Activated T-cell treated with anti-CD3 and anti-CD28 coated beads for 24 hours (primary cell): ENCODE data around the gene NSD2.
"Not testable (repeated sequence)": the region's sequence is repeated elsewhere in the genome, so short reads cannot be mapped to it uniquely, and the experiment has no call there.

Source experiments
- DNase-seq: peaks from one replicate; pipeline ENCODE4 v3.0.0-alpha.2; 2020; ENCODE audit warnings: low read depth

Gene NSD2

DNA sequence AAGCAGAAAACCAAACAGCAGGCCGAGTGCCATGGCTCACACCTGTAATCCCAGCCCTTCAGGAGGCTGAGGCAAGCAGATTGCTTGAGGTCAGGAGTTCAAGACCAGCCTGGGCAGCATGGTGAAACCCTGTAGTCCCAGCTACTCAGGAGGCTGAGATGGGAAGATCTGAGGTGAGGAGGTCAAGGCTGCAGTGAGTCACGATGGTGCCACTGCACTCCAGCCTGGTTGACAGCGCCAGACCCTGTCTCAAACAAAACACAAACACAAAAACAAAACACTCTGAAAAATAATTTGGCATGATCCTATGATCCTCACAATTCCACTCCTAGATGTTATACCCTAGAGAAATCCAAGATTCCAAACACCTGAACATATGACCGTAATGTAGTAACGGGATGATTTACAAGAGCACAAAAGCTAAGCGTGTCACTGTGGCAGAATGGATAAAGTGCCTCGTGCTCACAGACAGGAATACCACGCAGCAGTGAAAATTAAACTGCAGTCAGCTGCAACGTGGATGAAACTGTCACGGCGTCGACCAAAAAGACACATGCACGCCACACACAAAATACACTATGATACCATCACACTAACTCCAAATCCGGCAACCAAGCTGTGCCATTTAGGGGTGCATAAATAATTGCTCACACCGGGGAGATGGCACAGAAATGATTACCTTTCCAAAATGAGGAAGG is 135.9 kb downstream of the NSD2 start:
- no peak for DNase-seq

- no peak for DNase-seq
These were observed 136.8 kb downstream of the NSD2 start for GRCh38 chr4:2007804-2008670.

GRCh38 chr4:2008671-2008920 is 137.4 kb downstream of the NSD2 start:
- DNase-seq = no peak

DNA sequence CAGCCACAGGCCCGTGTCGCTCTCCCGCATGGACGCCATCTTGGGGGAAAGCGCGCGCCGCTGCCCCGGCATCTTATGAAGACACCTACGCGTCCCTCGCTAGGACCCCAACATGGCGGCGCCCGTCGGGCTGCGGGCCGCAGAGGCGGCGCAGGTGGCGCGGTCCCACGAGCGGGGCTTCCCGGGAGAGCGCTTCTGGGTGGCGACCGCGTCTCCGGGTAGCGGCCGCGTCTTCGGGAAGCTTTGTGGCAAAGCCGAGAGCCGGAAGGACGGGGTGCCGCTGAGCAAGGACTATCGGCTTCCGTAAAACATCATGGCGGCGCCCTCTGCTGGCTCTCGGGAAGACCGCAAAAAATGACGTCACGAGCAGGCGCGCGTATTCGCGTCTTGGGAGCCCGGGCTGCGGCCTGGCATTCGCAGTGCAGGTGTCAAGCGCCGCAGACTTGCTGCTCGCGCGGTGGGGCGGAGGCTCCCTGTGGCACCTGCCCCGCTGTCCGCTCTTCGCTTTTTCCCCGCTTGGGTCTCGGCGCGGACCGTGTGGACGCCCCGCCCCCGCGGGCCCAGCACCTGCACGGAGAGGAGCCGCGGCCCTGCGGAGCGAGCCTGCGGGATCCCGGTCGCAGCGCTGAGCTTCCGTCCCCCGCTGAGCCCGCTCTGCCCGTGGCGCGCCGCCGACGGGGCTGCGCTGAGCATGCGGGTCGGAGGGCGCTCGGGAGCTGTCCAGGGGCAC is 137.9 kb downstream of the NSD2 start, which contains the start of gene NELFA:
TSS of gene NELFA (minus strand) at position 54 of the 730 bp plus-strand sequence. CDS start at position 39, 15 bp downstream.
- peak; percentile 92 for DNase-seq

DNA sequence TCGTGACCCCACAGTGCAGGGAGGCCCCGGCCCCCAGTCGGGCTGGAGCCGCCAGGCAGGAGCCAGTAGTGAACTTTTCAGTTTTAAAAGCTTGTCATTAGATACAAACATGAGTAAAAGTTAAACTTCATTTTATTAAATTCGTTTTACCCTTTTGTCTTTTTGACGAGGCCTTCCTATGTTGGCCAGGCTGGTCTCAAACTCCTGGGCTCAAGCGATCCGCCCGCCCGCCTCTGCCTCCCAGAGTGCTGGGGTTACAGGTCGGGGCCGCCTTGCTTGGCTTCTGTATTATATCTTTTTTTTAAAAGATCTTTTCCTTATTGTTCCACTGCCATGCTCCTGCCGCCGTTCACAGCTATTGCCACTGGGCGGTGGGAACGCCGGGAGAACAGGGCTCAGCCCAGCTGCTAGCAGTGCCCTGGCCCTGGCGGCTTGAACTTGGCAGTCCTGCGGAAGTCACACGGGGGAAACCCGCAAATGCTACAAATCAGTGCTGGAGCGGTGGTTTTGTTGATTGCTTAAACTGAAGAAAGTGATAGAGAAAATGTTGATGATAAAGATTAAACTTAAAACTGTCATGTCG is 138.5 kb downstream of the NSD2 start:
- peak; percentile 34 for DNase-seq

DNA sequence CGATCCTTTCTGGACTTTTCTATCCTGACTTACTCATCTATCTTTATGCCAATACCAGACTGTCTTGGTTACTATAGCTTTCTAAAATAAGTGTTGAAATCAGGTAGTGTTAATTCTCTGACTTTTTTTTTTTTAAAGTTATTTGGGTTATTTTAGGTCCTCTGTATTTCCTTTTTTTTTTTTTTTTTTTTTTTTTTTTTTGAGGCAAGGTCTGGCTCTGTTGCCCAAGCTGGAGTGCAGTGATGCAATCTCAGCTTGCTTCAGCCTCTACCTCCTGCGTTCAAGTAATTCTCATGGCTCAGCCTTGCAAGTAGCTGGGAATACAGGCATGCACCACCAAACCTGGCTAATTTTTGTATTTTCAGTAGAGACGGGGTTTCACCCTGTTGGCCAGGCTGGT is 140.4 kb downstream of the NSD2 start:
- no peak for DNase-seq

GRCh38 chr4:2015008-2015407 is 143.8 kb downstream of the NSD2 start:
- no peak for DNase-seq

- DNase-seq = not testable (repeated sequence)
These were observed 150.3 kb downstream of the NSD2 start for GRCh38 chr4:2021358-2022018.

GRCh38 chr4:2024683-2025082 is 153.5 kb downstream of the NSD2 start:
- no peak for DNase-seq

- no peak for DNase-seq
These were observed 154.6 kb downstream of the NSD2 start for GRCh38 chr4:2025817-2026216.

- not testable (repeated sequence) for DNase-seq
These were observed 155.9 kb downstream of the NSD2 start for GRCh38 chr4:2027120-2027519.

GRCh38 chr4:2031161-2031560 is 160.0 kb downstream of the NSD2 start:
- not testable (repeated sequence) for DNase-seq
